EH (cell line): Measurements from ENCODE around the gene DDRGK1.

ENCODE experiments used
- DNase-seq: peaks from one replicate; pipeline ENCODE4 v3.0.0-alpha.2; 2015; ENCODE audit warnings: low read depth

Gene DDRGK1

DNA sequence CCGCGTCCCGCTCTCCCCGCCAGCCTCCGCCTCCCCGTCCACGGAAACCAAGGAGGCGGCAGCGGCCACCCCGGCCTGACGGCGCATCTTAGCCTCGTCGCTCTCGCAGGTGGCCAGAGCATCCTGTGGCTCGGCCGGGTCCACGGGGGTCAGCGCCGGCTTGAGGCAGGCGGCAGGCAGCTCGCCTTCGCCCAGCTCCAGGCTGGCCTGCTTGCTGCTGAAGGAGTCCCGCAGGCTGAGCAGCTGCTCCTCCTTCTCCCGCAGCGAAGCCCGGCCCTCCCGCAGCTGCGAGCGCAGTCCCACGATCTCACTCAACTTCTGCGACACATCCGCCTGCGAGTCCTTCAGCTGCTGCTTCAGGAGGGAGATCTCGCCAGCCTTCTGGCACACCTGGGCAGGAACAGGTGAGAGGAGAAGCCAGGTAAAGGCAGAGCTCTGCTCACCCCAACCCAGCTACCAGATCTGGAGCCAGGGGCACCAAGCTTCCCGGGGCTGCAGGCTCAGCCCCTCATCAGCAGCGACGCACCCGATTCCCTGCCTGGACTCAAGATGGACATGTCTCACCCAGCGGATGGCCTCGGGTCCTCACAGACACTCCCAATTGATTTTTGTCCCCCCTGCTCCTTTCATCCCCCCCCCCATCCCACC is 39.6 kb downstream of the DDRGK1 start:
- DNase-seq: no peak

DNA sequence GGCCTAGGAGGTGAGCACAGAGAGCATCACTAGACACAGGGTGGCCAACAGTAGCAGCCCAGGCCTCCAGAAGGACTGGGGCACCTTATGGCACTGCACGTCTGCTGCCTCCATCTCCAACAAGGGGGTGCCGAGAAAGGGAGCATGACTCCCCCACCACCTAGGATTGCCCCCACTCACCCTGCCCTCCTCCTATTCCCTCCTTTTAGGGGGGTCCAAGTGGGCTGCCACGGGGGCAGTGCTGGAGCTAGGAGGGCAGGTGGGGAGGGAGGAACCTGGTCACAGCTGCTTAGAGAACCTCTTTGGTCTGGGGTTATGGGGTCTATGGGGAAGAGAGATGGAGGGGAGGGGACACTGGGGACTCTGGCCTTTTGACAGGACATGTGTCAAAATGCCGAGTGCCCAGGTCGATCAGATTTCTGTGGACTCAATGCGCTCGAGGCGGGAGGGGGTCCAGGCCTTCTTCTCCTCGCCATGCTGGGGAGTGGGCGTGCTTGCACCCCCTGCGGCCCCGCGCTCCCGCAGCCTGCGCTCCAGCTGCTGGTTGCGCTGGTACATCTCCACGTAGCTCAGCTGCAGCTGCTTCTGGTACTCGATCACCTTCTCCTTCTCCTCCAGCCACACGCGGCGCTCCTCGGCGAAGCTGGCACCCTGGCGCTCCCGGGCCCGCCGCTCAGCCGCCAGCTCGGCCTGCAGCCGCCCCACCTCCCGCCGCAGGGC is 40.3 kb downstream of the DDRGK1 start:
- DNase-seq: no peak

DNA sequence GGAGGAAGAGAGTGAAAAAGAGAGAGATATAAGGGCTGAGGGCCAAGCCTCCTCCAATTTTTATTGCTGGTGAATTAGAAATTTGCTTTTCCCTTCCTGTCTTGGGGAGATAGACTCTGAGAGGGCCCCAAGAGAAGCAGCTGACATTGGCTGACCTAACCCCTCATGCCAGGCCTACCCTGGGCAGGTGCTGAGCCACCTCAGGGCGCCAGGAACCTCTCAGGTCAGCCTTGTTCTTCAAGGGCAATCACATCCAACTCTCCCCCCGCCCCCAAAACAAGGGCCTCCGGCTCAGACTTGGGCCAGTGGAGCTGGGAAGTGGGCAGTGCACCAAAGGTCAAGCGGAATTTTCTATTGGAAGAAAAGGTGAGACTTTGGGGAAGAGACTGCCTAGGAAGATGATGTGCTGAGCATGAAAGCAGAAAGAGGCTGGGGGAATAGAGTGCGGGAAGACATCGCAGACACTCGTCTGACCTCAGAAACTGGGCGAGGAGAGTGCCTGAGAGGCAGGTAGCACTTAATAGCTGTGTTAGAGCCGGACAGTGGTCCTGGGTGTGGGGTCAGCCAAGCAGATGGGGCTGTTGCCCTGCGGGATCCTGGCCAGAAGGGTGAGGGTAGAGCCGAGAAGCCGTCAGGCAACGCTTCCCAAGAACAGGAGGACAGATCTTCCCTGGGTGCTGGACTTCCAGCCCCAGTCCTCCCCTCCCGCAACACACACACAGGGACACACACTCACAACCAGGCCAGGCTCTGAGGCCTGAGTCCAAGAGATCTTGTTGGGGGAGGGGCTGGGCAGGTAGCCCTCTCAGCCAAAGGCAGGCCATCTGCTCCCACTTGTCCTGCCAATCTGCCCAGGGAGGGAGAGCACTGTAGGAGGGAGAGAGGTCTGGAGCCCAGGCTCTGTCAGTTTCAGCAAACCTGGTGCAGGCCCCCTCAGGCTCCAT is 41.1 kb downstream of the DDRGK1 start:
- DNase-seq: no peak

DNA sequence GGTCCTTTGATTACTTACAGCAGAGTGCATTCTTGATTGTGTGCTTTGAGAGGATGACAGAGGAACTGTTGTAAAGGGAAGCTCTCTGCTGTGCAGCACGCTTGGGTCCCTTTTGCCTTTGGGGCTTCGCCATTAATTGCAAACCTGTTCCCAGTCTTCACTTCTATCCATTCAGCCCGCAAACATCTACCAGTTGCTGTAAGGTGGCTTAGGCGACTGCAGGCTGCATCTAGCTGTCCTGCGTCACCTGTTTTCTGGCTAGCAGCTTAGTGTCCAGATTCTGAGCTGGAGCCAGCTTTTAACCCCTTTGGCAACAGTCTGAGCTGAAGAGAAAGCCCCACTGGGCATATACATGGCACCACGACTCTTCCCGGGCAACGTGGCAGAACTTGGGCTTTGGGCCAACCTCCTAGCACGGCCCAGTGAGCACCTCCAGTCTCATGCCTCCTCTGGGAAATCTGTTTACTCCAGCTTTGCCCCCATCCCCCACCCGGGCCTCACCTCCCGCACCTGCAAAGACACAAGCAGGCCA is 42.3 kb downstream of the DDRGK1 start:
- DNase-seq: no peak

DNA sequence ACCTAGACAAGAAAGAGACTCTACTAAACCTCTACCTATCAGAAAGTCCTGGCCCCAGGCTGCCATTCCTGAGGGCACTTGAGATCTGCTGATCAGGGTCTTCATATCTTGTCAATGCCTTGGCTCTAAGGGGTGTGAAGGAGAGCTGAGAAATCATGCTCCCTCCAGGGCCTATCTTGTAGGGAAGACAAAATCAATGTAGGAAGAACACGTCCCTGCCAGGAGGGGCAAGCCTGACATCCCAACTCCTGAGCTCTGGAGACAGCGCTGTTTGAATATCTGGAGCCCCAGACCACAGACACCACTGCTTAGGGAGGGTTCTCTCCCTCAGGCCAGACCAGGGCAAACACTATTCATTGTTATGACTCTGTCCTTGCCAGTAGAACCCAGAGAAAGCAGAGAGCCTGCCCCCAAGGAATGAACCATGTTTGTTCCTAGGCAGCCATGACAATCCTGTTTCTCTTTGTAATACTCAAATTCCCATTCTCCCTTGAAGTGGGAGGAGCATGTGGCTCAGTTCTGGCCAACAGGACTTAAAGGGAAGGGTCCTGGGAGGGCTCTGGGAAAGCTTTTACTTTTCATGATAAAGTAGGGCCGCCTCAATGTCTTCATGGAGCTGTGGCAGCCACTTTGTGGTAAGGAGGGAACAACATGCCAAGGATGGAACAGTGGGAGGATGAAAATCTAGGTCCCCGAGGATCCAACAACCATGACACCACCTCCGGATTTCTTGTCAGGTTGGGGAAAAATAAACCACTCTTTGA is 43.0 kb downstream of the DDRGK1 start:
- no peak for DNase-seq

DNA sequence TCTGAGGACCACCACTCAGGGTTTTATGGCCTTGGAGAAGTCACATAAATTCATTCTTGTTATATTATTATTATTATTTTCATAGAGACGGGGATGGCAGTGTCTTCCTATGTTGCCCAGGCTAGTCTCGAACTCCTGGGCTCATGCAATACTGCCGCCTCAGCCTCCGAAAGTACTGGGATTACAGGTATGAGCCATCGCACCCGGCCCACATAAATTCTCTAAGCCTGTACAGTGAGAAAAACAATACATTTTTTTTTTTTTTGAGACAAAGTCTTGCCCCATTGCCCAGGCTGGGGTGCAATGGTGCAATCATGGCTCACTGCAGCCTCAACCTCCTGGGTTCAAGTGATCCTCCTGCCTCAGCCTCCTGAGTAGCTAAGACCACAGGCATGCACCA is 44.1 kb downstream of the DDRGK1 start:
- no peak for DNase-seq

DNA sequence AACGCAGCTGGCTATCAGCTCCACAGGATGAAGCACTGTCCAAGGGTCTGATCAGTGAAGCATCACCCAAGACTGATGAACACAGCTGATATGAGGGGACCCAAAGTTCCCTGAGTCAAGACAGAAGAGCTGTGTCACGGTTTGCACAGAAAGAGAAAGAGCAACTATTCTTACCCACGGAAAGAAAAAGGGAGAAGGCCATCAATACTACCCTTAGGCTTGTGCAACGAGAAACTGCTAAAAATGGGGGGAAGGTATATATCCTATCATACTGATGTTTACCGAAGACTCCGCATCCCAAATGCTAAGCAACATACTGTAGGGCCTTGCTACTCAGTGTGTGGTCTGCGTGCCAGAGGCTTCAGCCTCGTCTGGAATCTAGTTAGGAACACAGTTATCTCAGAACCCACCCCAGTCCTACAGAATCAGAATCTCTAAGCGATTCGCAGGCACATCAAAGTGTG is 45.5 kb downstream of the DDRGK1 start:
- DNase-seq: peak; percentile 48

DNA sequence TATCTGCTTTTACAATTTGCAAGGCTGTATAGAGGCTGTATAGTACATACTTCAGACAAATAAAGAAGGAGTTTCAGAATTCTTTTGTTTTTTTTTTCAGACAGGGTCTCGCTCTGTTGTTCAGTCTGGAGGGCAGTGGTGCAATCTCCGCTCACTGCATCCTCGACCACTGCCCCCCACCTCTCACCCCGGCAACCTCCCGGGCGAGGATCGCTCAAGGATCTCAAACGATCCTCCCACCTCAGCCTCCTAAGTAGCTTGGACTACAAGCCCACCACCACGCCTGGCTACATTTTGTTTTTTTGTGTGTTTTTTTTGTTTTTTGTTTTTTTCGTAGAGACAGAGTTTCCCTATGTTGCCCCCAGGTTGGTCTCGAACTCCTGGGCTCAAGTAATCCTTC is 46.7 kb downstream of the DDRGK1 start:
- DNase-seq: no peak

DNA sequence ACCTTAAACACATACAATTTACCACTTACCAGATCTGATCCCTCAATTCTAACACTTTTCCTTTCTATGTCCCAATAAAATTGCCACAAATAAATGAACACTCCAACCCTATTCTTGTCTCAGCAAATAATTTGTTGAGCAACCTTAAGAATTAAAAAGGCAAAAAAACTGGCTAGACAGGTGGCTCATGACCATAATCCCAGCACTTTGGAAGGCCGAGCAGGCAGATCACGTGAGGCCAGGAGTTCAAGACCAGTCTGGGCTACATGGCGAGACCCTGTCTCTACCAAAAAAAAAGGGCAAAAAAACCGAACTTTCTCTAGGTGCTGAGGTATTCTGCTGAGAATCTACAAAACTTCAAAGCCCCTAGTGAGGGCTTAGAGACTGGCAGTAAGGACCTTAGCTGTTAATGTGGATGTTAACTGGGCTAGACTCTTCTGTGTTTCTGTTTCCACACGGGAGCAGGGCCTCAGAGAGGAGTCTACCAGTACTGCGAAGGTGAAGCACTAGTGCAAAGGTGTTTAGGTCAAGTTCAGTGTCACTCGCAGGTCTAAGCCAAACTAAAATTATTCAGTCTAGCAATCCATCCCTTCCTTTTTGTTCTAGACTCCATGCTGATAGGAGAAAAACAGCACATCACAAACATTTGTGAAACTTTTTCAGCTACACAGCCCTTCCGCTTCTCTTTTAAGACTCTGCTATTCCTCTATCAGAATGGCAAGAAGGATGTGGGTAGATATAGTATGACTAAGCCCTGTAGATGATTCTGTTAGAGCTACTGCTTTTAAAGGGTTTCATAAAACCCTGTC is 47.5 kb downstream of the DDRGK1 start:
- DNase-seq: no peak

DNA sequence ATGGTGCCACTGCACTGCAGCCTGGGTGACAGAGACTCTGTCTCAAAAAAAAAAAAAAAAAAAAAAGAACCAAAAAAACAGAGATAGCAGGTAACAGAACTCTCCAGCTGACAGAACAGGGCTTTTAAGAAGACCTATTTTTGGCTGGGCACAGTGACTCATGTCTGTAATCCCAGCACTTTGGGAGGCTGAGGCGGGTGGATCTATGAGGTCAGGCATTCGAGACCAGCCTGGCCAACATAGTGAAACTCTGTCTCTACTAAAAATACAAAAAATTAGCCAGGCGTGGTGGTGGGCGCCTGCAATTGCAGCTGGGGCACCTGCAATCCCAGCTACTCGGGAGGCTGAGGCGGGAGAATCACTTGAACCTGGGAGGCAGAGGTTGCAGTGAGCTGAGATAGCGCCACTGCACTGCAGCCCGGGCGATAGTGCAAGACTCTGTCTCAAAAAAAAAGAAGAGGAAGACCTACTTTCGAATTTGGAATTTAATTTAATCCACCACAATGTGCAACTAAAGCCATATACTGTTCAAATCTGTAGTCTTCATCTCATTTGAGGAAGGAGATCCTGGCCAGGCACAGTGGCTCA is 52.3 kb downstream of the DDRGK1 start:
- peak; percentile 47 for DNase-seq

DNA sequence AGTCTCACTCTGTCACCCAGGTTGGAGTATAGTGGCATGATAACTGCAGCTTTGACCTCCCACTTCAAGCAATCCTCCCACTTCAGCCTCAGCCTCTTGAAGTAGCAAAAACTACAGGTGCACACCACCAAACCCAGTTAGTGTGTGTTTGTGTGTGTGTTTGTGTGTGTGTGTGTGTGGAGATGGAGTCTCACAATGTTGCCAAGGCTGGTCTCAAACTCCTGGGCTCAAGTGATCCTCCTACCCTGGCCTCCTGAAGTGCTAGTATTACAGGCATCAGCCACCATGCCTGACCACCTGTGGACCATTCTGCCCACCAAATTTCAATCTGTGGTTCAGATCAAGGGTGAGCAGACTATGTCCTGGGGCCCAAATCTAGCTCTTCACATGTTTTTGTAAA is 53.6 kb downstream of the DDRGK1 start:
- DNase-seq: no peak

DNA sequence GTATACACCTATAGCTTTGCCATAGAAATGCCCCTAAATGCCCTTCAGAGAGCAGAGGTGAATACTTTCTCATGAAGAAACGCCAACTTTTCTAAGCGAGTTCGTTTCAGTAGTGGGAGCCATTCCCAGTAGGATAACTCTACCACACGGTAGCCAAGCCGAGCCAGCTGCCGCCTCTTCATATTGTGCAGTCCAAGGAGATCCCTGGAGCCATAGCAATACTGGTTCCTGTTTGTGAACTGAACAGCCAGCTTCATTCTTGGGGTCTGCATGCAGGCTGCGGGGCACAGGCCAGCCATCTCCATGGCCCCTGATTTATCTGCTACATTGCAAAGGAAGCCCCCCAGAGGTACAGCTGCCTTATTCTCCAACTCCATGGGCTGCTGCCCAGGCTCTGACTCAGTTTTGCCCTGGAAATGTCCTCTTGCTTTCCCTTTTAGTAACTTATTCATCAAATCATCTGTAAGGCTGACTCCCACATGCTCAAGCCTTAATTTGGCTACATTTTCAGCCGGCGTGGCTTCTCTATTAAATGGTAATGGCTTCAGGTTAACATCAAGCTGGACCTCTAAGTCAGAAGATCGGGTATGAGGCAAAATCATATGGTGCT is 57.6 kb downstream of the DDRGK1 start:
- no peak for DNase-seq

DNA sequence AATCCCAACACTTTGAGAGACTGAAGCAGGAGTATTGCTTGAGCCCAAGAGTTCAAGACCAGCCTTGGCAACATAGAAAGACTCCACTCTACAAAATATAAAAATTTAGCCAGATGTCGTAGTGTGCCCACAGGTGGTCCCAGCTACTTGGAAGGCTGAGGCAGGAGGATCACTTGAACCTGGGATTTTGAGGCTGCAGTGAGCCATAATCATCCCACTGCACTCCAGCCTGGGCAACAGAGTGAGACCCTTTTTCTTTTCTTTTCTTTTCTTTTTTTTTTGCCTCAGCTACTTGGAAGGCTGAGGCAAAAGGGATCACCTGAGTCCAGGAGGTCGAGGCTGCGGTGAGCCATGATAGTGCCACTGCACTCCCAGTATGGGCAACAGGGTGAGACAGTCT is 62.7 kb downstream of the DDRGK1 start:
- no peak for DNase-seq
